Medulla oblongata (tissue), 1 donor: Measurements from ENCODE around the gene ZNF362.

Source experiments
- DNase-seq: peaks from one replicate; pipeline ENCODE4 v3.0.0-alpha.2; 2015; ENCODE audit errors: extremely low spot score

Gene ZNF362

DNA sequence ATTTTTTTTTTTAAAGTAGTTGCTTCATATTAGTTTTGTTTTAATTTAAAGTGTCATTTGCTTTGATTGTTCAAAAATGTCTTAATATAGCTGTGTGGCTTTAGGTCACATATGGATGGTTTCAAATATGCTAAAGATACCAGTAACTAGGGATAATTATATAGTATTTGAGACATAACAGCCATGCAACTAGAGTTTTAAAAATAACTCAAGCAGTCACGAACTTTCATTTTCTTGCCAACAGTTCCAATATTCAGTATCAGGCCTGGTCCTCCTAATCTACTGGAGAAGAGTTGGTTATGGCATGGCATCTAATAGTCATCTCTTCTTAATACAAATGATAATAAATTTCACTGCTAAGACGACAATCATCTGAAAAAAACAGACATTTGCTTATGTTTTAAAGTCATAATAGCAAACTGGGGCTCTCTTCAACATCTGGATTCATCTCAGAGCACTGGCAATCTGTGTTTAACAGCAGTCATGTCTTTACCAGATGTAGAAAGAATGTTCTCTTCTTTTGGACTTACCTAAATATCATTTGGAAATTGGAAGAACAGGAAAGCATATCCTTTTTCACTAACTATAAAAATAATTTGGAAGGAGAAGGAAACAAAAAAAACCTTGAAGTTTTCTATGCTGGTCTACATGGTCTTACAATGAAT is 88.7 kb downstream of the ZNF362 start:
- no peak for DNase-seq

DNA sequence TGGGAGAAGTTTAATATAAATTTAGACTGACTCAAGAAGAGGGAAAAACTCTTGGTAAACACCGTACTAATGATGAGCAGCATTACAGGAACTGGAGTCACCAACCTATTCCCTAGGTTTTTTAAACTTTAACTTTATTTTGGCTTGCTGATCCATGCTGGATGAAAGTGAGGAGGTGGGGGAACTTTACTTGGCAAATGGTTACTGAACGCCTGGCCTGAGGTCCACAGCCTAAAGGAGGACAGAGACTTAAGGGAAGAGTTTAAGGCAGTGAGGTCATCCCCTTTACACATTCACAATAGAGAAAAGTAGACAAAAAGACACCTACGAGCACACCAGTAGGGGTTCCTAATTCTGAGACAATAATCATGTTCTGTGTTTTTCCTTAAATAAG is 90.2 kb downstream of the ZNF362 start:
- no peak for DNase-seq

DNA sequence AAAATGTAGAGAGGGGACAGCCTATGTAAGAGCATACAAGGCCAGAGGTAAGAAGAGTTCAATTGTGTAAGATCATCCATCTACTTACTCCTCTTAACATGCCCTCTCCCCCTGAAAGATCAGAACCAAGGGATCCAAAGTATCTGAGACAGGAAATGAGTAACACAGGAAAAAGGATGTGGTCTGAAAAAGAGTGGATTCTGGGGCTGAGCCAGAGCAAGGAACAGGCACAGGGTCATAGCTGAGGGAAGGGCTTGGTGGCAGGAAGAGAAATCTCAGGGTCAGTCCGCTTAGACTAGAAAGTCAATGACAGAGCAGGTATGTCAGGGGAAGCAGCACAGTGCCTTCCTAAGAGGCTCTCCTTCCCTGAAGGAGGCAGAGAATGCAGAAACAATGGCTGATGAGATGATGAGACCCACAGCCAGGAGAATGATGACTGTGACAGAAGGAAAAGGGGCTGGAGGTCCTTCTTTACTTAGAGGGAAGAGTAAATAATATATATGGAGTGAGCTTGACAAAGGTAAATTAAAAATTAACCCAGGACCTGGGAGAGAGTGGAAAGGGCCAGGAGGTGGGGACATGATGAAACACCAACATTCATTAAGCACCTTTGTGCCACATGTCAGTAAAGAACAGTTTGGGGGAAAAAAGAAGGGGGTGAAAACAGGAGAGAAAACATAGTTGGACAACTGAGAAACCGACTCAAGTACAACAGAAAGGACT is 90.8 kb downstream of the ZNF362 start:
- DNase-seq = no peak

DNA sequence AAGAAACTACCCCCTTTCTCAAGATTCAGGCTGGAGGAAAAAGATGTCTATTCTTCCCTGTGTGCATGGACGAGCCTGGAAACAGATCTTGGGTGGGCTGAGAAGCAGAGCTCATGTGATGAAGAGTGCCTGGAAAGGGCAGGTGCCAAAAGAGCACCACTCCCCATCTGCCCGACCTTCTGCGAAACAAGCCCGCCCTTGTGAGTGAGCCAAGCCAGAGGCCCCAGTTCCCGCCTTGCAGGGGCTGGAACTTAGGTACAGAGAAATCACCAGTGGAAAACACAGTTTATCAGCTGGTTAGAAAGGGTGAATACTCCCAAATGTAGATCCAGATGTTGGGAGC is 91.3 kb downstream of the ZNF362 start:
- no peak for DNase-seq

DNA sequence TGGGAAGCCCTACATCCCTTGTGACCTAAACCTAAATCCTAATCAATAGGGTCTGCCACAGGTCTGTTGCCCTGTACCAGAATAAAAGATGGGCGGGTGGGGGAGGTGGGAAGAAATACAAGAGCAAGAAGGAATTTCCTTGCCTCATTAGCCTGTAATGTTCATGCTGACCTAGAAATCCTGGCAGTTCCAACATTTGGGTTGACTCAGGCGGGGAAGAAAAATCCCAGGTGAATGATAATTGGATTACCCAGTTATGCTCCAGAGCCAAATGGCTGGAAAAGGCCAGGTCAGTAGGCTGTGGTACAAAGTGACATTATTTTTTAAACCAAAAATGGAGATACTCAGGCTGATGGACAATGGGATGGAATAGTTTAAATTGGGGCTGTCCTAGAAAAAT is 91.9 kb downstream of the ZNF362 start:
- no peak for DNase-seq

DNA sequence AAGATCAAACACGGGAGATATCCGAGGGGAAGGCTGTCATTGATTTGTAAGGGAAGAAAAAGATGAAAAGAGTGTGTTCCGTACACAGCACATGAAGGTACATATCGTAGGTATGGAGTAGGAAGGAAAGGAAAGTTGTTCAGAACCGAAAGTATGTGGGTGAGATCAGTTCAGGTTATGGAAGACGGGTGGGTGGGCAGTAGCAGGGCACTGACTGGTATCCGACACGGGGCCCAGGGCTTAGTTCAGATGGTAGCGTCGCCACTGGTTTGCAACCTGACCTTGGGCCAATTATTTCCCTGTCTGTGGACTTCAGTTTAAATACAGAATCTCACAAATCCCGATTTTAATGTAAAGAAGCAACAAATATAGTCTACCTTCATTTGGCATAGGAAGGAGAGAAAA is 92.4 kb downstream of the ZNF362 start:
- no peak for DNase-seq

DNA sequence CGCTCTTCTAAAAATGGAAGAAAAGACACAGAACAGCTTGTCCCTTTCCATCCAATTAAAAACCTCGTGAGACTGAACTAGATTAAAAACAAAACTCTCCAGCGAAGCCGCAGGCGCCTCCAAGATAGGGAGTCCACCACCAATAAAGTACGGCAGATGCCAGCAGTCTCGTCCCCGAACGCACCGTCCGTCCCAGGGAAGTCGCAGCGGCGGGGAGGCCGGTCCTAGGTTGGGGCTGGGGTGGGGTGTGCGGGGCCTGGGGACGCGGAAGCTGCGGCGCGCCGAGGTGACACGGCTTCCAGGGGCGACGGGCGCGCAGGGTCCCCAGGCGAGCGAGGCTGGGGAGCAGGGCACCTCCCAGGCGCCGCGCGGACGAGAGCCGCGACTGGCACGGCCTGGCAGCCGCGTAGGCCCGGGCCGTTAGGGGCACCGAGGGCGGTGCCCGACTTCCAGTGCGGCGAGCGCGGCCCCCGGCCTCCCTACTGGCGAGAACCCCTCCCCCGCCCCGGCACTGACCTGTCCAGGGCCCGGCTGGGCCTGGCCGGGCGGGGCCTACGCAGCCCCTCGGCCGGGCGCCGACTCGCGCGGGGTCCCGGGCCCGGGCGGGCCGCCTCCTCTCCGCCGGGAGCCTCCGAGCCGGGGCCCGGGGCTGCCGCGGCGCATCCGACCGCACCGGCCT is 92.9 kb downstream of the ZNF362 start:
- DNase-seq = no peak

DNA sequence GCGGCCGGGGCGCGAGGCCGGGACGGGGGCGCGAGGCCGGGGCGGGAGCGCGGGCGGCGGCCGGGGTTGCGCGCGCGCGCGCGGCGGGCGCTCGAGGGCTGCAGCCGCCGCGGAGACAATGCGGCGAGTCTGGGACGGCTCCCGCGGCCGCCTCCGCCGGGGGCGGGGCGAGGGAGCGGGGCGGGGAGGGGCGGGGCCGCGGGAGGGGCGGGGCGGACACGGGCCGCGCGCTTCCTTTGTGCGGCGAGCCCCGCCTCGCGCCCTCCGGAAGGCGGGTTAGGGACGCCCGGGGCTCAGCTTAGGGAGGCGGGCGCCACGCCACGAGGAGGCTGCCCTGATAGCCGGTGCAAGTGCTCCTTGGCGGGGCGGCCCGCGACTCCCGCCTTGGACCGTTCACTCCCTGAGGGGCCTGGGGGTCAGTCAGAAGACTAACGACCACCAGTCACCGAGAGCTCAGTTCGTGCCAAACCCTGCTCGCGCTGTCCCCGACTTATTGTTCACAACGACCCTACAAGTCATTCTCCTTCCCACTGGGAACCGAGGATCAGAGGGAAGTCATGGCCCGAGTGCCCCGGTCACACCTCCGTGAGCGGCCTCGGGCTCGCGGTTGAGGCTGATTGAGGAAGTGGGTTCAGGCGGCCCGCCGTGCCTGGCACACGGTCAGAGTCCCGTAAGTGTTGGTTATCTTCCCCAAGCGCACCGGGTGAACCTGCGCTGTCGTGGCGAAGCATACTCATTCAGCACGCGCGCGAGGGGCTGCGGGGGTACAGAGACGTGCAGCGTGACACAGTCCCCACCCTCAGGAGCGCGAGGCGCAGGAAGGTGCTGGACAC is 93.7 kb downstream of the ZNF362 start:
- DNase-seq = peak; percentile 90
